GM21381 (cell line): Measurements from ENCODE around the gene SMIM20.
"Not testable (repeated sequence)": the region's sequence is repeated elsewhere in the genome, so short reads cannot be mapped to it uniquely, and the experiment has no call there.

Experiments used
- ATAC-seq: cut with Tn5 transposase; IDR thresholded peaks from one replicate; pipeline ENCODE4 v1.9.1; 2021; ENCODE audit warnings: mild to moderate bottlenecking, moderate library complexity; ENCODE audit not compliant: unreplicated experiment

The SMIM20 gene

DNA sequence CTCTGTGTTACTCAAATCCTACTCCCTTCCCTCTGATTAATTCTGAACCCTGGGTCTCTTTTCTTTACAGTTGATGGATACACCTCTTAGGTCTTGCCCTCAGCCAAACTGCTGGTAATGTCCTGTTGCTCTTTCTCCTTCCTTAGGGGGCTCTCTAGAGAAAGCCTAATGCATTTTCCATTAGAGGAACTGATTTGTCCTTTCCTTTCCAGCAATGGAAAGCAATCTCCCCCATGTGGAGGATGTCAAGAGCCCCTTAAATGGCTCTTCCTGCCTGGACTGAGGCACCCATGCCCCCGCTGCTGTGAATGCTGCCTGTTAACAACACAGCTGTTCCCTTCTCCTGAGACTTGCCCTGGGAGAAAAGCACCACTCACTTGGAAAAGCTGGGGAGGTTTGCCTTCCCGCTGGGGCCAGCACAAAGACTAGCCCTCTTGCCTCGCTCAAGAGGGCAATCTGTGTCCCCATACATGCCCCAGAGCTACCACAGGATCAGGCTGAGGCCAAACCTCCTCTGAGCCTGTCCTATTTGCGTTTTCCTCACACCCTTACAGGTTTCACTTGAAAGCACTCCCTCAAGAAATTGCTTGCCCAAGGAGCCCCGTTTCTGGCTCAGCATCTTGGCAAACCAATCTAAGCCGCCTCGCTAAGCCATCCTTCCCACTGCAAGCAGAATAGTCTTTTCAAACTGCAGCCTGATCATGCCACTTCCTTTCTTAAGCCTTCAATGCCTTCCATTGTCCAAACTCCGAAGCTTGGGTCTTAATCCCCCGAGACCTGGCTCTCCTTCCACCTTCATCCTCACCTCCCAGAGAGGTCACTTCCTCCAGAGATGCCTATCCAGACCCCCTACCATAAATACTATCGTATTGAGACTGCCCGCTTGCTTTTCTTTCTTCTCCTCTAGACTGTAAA, 23.2 kb upstream of the SMIM20 start:
- no peak for ATAC-seq

DNA sequence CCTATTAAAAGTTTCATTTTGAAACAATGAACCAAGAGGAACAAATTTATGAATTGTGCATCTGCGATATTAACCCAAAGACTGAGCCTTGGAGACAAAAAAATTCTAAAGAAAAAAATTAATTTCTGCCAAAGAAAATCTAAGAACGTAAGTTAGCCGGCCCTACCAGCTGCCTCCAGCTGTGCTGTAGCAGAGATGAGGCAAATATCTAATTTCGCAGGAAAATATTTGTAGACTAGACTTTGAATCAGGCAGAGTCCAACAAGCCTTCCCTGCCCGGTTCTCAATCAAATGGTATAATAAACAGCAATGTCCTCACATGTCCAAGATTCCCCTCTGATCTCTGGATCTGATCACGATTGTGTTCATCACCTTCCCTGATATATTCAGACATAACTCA, 21.2 kb upstream of the SMIM20 start:
- ATAC-seq, result no peak

DNA sequence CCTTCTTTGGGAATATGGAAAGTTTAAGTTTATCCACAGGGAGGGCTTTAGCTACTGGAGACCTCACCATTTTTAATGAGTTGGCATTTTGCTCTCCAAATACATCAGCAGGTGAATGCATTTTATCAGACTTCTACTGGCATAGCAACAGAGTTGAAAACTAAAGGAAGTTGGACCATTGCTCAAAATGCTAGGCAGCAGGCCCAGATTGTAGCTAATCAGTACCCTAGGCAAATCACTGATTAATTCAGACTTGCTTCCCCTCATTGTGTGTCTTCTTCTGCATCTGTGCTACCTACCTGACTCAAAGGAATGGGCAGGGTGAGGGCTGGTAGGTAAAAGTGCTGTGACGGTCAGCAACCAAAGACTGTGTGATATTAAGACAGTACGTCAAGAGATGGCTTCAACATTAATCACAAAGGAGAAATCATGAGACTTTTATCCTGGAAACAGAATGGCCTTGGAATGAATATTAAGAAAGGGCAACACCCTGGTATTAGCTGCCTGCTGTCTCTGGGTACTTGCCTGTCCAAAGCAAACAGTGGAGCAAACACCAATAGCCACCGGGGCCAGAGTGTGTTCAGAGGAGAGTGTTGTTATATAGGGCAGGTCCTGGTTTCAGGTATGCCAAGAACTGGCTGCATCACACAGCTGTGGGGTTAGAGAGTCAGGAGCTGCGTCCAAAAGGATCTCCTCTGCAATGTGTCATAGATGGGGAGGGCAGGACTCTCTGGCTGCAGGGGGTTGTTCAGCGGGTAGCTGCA, 17.1 kb upstream of the SMIM20 start:
- no peak for ATAC-seq

DNA sequence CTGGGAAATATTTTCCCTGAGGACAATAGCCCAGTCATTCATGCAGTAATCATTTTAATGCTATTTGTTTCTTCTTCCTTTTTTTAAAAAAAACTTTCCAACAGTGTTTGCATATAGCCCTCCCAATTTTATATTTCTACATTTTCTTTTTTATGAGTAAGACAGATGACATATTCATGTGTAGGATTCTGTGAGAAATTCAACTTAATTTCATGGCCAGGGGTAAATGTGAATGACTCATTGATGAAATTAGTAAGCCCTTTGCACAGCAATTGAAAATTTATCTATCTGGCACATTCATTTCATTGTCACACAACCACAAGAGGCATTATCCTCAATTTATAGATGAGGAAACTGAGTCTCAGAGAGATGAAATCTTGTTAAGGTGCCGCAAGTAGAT, 13.7 kb upstream of the SMIM20 start:
- ATAC-seq, result no peak

DNA sequence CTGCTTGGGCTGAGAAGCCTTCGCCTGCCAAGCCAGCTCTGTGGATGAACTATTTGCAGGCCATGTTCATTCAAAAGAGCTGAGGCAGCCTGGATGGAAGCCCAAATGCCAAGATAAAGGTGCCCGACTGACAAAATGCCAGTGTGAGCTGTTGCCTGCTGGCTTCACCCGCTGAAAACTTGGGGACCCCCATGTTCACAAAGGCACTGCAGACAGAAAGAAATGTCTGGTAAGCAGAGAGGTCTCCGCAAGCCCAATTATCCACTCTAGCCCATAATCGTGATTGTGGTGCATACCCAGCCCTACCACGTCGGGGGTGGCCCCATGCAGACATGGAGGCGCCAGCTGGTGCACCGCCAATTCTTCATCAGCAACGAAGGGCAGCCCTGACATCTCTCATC, 13.0 kb upstream of the SMIM20 start:
- no peak for ATAC-seq

DNA sequence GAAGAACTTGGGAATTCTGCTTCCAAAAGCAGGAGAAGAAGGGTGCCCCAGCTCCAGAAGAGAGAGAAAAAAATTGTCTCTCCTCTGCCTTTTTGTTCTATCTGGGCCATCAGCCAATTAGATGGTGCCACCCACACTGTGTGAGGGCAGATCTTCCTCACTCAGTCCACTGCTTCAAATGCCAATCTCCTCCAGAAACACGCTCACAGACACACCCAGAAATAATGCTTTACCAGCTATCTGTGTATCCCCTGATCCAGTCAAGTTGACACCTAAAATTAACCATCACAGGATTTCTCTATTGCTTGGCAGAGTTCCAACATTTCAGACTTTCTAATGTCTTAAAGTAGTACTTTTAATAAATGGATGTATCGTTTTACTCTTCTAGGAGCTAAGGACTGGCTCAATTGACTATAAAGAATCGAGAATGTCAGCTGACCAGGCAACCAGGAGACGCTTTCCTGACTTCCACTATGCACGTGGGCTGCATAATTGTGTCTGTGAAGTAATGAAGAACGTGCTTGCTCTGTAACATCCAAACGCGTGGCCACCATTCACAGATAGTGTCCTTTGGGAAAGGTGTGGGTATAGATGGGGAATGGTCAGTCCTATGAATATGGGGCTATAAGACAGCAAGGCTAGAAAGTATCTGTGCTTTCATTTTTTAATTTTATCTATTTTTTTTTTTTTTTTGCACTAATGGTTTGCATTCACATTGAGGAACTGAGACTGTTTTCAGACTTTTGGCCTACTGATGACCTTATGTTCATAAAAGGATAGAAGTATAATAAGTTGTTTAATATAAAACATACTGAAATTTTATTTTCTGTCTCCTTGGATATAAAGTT, 9.9 kb upstream of the SMIM20 start:
- ATAC-seq, result no peak

DNA sequence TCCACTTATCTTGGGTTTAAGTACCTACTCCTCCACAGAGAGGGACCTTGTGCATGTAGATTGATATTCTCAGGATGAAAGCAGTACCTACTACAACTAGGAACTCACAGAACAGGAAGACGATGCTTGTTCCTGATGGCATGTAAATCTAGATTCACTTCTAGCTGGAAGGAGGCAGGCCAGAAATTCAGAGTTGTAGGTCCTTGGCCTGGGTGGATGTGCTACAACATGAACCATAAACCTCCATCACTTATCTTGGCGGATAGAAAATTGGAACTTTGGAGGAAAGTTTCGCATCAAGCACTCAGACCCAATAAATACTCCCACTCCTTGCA, 9.3 kb upstream of the SMIM20 start:
- no peak for ATAC-seq

DNA sequence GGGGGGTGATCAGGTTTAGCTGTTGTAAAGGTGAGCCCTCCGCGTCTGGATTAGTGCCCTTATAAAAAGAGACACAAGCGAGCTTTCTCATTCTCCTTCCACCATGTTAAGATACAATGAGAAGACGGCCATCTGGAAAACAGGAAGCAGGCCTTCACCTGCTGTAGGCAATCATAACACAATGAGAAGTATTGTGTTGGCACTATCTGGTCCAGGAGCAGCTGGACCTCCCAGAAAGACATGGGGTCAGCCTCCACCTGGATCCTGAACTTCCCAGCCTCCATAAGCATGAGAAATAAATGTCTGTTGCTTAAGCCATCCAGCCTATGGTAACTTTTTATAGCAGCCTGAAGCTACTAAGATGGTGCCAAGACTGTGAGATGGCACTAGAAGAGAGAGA, 8.6 kb upstream of the SMIM20 start:
- ATAC-seq, result no peak

DNA sequence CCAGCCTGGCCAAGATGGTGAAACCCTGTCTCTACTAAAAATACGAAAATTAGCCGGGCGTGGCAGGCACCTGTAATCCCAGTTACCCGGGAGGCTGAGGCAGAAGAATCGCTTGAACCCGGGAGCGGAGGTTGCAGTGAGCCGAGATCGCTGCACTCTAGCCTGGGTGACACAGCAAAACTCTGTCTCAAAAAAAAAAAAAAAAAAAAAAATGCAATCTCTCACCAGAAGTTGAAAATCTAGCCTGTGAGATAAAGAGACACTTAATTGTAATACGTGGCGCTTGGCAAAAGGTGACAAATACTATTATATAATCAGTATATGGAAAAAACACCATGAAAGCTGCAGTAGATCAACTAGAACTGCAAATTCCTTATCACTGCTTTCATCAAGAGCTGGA, 7.9 kb upstream of the SMIM20 start:
- not testable (repeated sequence) for ATAC-seq

DNA sequence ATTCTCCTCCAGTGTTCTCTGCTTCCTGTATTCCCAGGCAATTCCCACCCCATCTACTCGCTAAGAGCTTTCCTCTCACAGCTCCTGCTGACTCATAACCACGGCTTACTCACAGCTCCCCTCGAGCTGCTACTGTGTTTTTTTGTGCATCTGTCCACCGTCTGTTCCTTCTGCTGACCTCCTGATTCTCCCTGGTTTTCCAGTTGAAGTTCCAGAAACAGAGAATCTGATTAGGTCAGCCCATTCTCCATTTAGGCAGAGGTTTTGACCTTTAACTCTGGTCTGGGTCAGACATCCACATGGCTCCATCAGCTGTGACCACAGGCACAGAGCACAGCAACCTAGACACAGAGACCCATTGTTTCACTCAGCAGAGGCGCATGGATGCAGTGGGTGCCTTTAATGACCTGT, 5.5 kb upstream of the SMIM20 start:
- ATAC-seq, result no peak

DNA sequence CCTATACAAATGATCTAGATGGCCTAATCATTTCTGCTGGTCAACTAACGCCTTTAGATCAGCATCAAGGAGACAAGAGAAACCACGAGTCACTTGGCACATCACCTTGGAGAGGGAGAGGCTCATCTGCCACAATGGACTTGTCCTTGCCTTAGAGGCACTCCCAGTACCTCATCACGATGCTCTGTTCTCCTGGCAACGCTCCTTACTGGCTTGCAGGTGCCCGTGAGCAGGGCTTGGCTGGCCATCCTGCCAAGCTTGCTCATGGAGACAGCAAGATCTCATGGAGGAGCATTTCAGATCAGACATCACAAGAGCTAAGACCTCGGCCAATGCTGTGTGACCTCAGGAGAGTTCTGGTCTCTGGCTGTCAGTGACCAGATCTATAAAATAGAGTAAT, 2.7 kb upstream of the SMIM20 start:
- ATAC-seq, result no peak

DNA sequence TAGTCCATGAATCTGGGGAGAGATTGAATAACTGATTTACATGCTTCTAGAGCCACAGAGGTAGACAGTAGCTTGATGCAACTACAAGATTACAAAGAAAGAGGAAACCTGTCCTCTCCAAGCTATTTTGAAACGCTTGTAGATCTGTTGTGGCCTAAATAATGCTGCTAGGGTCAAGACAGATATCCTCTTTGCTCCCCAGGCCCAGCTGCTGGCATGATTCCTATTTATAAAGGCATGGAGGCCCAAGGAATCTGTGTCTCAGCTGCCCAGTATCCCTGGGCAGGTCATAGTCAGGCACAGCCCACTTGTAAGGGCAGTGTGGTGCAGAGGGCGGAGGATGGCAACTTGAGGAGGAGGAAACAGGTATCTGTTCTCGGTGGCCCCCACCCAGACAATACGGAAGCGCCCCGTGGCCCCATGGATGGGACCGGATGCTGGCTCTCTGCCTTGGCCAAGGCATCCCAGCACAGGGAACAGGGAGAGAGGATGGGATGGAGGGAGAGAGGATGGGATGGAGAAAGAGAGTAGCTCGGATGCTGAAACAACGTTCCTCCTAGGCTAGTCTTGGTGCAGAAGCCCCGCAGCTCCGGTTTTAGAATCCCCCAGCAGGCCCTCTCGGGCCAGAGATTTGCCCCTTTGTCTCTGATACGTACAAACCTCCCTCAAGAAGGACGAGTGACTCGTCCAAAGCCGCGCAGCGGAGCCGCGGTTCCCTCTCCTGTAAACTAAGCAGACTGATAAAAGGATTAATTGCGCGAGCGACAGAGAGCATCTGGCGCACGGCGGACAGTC, 767 bp upstream of the SMIM20 start:
- ATAC-seq, result peak; percentile 30

DNA sequence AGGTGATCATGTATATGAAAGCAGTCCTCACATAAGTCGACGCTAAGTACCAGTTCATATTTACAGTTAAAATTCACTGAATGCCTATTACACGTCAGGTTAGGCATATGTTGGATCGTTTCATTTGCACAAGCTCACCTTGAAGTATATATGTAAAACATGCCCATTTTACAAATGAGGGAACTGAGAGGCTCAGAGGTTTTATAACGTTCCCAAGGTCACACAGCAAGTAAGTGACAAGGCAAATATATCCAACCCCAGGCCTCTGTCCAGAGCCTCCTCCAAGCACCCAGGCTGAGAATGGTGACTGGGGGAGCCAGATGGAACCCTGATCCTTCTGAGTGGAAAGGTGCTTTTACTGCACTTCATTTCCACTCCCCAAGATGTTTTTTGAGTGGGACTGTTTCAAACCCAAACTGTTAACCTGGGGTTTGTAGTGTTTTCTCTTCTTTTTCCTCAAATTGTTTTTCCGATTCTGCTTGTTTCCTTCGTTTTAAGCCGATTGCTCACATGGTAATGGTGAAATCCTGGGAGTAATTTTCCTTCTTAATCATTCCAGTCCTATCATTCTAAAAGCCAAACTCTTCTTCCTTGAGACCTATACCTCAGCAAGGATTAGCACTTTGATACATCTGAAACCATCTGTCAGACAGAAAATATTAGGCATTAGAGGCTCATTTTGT, 791 bp downstream of the SMIM20 start:
- no peak for ATAC-seq

DNA sequence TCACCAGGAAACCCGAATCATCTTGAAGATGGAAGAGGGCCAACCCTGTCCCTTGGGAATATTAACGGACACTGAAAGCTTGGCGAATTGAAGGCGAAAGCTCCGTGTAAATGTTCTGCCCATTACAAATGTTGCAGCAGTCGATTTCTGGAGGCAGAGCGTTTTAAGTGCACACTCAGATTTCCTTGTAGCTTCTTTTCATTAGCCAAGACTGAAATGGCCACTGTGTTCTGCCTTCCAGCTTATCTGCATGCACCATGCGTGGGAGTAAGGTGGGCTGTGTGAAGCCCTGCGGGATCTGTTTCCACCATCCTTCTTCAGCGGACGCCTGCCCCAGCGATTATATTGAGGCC, 1.3 kb downstream of the SMIM20 start:
- ATAC-seq, result no peak

DNA sequence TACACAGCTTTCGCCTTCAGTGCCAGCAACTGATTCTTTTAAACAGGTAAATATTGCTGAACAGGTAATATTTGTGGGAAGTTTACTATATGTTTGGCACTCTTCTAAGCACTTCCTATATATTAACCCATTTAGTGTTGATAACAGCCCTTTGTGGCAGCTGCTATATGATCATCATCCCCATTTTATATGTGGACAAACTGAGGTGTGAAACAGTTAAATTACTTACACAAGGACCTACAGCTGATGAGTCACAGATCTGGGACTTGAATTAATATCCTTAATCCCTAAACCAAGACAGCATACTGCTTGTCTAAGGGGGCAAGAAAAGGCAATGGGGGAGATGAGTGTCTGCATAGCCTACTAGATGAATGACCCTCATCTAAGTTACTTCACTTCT, 2.9 kb downstream of the SMIM20 start:
- ATAC-seq, result no peak

DNA sequence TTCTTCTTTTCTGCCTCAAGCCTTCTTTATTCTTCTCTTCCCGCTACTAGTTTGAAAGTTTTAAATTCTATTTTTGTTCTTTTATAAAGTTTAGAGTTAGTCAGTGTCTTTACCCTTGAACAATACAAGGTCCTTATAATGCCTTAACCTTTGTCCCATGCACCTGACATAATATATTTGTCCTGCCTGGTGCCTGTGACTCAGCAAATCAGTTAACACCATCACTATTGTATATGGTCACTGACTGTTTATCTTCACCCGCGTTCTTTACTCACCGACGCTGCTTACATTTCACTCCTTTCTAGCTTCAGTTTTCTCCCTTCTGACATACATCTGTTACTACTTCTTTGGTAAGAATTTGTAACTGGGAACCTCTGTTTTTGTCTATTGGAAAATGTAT, 5.7 kb downstream of the SMIM20 start:
- no peak for ATAC-seq

DNA sequence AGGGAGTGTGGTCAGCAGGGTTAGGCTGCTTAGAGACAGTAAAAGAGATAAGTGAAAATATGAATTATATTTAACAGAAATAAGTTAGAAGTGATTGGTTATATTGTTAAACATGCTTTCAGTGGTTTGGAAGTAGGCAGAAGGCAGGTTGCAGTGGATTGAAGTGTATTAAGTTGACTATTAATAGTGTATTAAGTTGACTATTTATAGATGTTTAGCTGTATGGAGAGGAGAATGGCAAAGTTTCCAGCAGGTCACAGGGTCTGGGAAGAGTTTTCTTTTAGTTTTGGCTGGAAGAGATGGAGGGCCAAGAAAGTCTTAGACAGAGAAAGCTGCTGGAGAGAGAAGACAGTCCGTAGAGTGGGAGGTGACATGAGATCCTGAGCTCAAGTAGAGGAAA, 7.9 kb downstream of the SMIM20 start:
- no peak for ATAC-seq

DNA sequence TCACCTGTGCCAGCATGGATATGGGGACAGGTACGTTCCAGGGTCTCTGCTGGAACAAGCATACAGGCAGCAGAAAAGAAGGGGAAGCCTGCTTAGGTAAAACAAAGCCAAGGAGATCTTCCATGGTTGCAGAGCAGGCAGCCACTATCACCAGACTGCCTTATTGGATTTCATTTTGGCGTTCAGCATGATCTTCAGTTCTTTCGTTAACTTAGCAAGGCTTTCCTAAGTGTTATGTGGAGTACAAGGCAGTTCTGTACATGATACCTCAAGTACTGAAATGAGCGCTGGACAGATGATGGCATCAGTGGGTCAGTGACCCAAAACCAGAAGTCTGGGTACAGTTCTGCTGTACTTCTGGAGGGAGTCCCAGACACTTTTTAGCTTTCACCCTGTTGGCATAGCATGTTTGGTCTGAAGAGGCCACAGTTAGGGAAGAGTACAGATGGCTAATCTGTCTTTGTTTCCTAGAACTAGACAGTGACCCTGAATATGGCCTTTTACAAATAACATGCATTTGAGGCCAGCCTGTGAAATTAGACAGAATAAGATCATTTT, 8.9 kb downstream of the SMIM20 start:
- ATAC-seq, result no peak

DNA sequence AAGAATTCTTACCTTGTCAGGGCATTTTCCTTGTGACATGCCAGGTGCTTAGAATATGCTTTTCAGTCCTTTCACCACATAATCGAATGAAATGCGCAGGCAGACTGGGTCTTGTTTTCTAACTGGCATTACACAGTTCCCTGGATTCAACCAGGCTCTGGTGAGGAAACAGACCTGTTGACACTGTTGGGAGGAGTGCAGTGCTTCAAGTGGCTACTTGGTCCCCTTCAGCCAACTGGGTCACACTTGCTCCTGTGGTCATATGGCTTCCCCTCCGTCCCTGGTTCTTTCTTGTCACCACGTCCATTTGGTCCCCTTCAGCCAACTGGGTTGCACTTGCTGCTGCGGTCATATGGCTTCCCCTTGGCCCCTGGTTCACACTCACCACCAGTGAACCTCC, 9.7 kb downstream of the SMIM20 start:
- ATAC-seq, result no peak
